DND-41 (cell line): ENCODE measurements around the gene JCHAIN.

Experiments used
- EZH2 ChIP-seq: IDR thresholded peaks from 3 replicates; pipeline ENCODE4 v1.6.1; 2012; ENCODE audit warnings: borderline replicate concordance, low read depth, mild to moderate bottlenecking, moderate library complexity, low read length, inconsistent platforms; ENCODE audit not compliant: severe bottlenecking
- TF ChIP-seq, protein P1 (sequence below): IDR thresholded peaks from 2 replicates; pipeline ENCODE4 v1.5.1; 2012; ENCODE audit warnings: borderline replicate concordance, low read length, moderate library complexity, mild to moderate bottlenecking; ENCODE audit not compliant: poor library complexity, severe bottlenecking; ENCODE audit errors: extremely low read depth

GRCh38 chr4:70711599-70711998, 45.3 kb upstream of the JCHAIN start:
- no peak for TF ChIP-seq EZH2
- TF ChIP-seq, protein P1, sequence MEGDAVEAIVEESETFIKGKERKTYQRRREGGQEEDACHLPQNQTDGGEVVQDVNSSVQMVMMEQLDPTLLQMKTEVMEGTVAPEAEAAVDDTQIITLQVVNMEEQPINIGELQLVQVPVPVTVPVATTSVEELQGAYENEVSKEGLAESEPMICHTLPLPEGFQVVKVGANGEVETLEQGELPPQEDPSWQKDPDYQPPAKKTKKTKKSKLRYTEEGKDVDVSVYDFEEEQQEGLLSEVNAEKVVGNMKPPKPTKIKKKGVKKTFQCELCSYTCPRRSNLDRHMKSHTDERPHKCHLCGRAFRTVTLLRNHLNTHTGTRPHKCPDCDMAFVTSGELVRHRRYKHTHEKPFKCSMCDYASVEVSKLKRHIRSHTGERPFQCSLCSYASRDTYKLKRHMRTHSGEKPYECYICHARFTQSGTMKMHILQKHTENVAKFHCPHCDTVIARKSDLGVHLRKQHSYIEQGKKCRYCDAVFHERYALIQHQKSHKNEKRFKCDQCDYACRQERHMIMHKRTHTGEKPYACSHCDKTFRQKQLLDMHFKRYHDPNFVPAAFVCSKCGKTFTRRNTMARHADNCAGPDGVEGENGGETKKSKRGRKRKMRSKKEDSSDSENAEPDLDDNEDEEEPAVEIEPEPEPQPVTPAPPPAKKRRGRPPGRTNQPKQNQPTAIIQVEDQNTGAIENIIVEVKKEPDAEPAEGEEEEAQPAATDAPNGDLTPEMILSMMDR, result no peak
